Gastroesophageal sphincter (tissue), 3 donors: Measurements from ENCODE around the gene TNFRSF11A.

Experiments
- POLR2AphosphoS5 ChIP-seq: sonication (generic); formaldehyde crosslinking; IDR thresholded peaks from one replicate; pipeline ENCODE4 v1.6.1; 2017; ENCODE audit warnings: antibody characterized with exemption
- TF ChIP-seq, protein P1 (sequence below), 4 experiments: fragments of 200-600 bp in 2 of 4; fragments of 450-650 bp in 2 of 4; sonication (generic) in 1 of 4; IDR thresholded peaks; one replicate each; pipeline ENCODE4 v1.5.1; 2017 to 2019; ENCODE audit warnings: antibody characterized with exemption in 4 of 4, mild to moderate bottlenecking in 2 of 4, moderate library complexity in 2 of 4

GRCh38 chr18:62345909-62346308 is 20.8 kb downstream of the TNFRSF11A start:
- TF ChIP-seq, protein P1, sequence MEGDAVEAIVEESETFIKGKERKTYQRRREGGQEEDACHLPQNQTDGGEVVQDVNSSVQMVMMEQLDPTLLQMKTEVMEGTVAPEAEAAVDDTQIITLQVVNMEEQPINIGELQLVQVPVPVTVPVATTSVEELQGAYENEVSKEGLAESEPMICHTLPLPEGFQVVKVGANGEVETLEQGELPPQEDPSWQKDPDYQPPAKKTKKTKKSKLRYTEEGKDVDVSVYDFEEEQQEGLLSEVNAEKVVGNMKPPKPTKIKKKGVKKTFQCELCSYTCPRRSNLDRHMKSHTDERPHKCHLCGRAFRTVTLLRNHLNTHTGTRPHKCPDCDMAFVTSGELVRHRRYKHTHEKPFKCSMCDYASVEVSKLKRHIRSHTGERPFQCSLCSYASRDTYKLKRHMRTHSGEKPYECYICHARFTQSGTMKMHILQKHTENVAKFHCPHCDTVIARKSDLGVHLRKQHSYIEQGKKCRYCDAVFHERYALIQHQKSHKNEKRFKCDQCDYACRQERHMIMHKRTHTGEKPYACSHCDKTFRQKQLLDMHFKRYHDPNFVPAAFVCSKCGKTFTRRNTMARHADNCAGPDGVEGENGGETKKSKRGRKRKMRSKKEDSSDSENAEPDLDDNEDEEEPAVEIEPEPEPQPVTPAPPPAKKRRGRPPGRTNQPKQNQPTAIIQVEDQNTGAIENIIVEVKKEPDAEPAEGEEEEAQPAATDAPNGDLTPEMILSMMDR (IDR thresholded peaks at IDR 0.05): no peak
- no peak for TF ChIP-seq POLR2AphosphoS5
